Measurements from ENCODE around the gene SUGCT. TPM values are rescaled to one million over a fixed set of nuclear protein-coding genes. Genes with fewer than 3 reads are reported as not detected.

SUGCT gene
- total RNA-seq, 1 experiment from 2014 or later = 9.9 TPM

GRCh38 chr7:40808378-40808942 lies 673.7 kb downstream of the SUGCT start:
- peaks cover 27% of the 10 kb centered on the region for H3K9me3 Mint-ChIP-seq (ENCODE audit: unreplicated experiment)
- TF ChIP-seq CTCF (IDR thresholded peaks at IDR 0.05; ENCODE audit: insufficient read depth in 1 of 2, low read depth in 1 of 2, low read length in 1 of 2, severe bottlenecking in 1 of 2, unreplicated experiment in 1 of 2) = no peak
- POLR2A ChIA-PET = no interaction called here
- BruUV-seq (replicated peaks) = no TSS peak
- H3K36me3 ChIP-seq (ENCODE audit: control insufficient read depth, insufficient read depth, low read length) = no peaks in the 10 kb centered on the region
- no peaks in the 10 kb centered on the region for H3K9me3 ChIP-seq
- H3K27me3 ChIP-seq (replicated peaks; ENCODE audit: control insufficient read depth, insufficient read depth, low read length) = no peaks in the 10 kb centered on the region
- no peak overlapping the region for H3K27ac Mint-ChIP-seq (ENCODE audit: unreplicated experiment)
- H3K4me1 ChIP-seq = no peaks in the 10 kb centered on the region
- CTCF ChIA-PET = no interaction called here
- no peaks in the 10 kb centered on the region for H3K36me3 Mint-ChIP-seq (ENCODE audit: insufficient read depth, unreplicated experiment)
- no peak for DNase-seq
- no peak overlapping the region for H3K4me3 ChIP-seq (ENCODE audit: low read depth, low read length)
- no peaks in the 10 kb centered on the region for H3K27me3 Mint-ChIP-seq (ENCODE audit: insufficient read depth, unreplicated experiment)
- no peak overlapping the region for H3K4me3 Mint-ChIP-seq (ENCODE audit: unreplicated experiment)
- peaks cover 6% of the 10 kb centered on the region for H3K4me1 Mint-ChIP-seq (ENCODE audit: low read depth, unreplicated experiment)
- intact Hi-C loops (cut with micrococcal nuclease; ENCODE audit: unreplicated experiment) = no loop called here

- Histone ChIP-seq H3K9me3 (no peaks in the 10 kb centered on the region), H3K36me3 (ENCODE audit: control insufficient read depth, insufficient read depth, low read length) (no peaks in the 10 kb centered on the region), H3K27me3 (replicated peaks; ENCODE audit: control insufficient read depth, insufficient read depth, low read length) (no peaks in the 10 kb centered on the region), H3K4me3 (ENCODE audit: low read depth, low read length) (no peak overlapping the region), H3K4me1 (no peaks in the 10 kb centered on the region)
- Mint-ChIP-seq H3K4me1 (ENCODE audit: low read depth, unreplicated experiment) (peaks cover 6% of the 10 kb centered on the region), H3K27ac (ENCODE audit: unreplicated experiment) (no peak overlapping the region), H3K9me3 (ENCODE audit: unreplicated experiment) (peaks cover 27% of the 10 kb centered on the region), H3K36me3 (ENCODE audit: insufficient read depth, unreplicated experiment) (no peaks in the 10 kb centered on the region), H3K27me3 (ENCODE audit: insufficient read depth, unreplicated experiment) (no peaks in the 10 kb centered on the region), H3K4me3 (ENCODE audit: unreplicated experiment) (no peak overlapping the region)
- no peak for DNase-seq
- no TSS peak for BruUV-seq (replicated peaks)
- intact Hi-C loops (cut with micrococcal nuclease; ENCODE audit: unreplicated experiment) = no loop called here
- POLR2A ChIA-PET = no interaction called here
- CTCF ChIA-PET = no interaction called here
- no peak for TF ChIP-seq CTCF (IDR thresholded peaks at IDR 0.05; ENCODE audit: insufficient read depth in 1 of 2, low read depth in 1 of 2, low read length in 1 of 2, severe bottlenecking in 1 of 2, unreplicated experiment in 1 of 2)
Measured at GRCh38 chr7:40810274-40810673, 675.5 kb downstream of the SUGCT start.

GRCh38 chr7:40811666-40812065 lies 676.9 kb downstream of the SUGCT start:
- Histone ChIP-seq H3K4me3 (ENCODE audit: low read depth, low read length) (no peak overlapping the region), H3K27me3 (replicated peaks; ENCODE audit: control insufficient read depth, insufficient read depth, low read length) (no peaks in the 10 kb centered on the region), H3K9me3 (no peaks in the 10 kb centered on the region), H3K4me1 (no peaks in the 10 kb centered on the region), H3K36me3 (ENCODE audit: control insufficient read depth, insufficient read depth, low read length) (no peaks in the 10 kb centered on the region)
- ChIA-PET CTCF (no interaction called here), POLR2A (no interaction called here)
- Mint-ChIP-seq H3K27ac (ENCODE audit: unreplicated experiment) (no peak overlapping the region), H3K36me3 (ENCODE audit: insufficient read depth, unreplicated experiment) (no peaks in the 10 kb centered on the region), H3K4me1 (ENCODE audit: low read depth, unreplicated experiment) (peaks cover 6% of the 10 kb centered on the region), H3K27me3 (ENCODE audit: insufficient read depth, unreplicated experiment) (no peaks in the 10 kb centered on the region), H3K9me3 (ENCODE audit: unreplicated experiment) (peaks cover 27% of the 10 kb centered on the region), H3K4me3 (ENCODE audit: unreplicated experiment) (no peak overlapping the region)
- intact Hi-C loops (cut with micrococcal nuclease; ENCODE audit: unreplicated experiment) = no loop called here
- no peak for TF ChIP-seq CTCF (IDR thresholded peaks at IDR 0.05; ENCODE audit: insufficient read depth in 1 of 2, low read depth in 1 of 2, low read length in 1 of 2, severe bottlenecking in 1 of 2, unreplicated experiment in 1 of 2)
- DNase-seq = no peak
- BruUV-seq (replicated peaks) = no TSS peak
